Activated naive CD4-positive, alpha-beta T cell treated with anti-CD3 and anti-CD28 coated beads, Interleukin-2, amount 50 U/mL, for 24 hours (primary cell): Measurements from ENCODE around the gene EIF4E3.
A peak's percentile ranks its signal among the peaks of the same experiment; 100 is the strongest.

Source experiments
- H3K27ac Mint-ChIP-seq: one replicate; pipeline ENCODE4 v1.8.0; 2021; ENCODE audit warnings: mild to moderate bottlenecking, mixed read lengths
- H3K27me3 Mint-ChIP-seq: one replicate; pipeline ENCODE4 v1.8.0; 2021; ENCODE audit warnings: mixed read lengths
- H3K36me3 Mint-ChIP-seq: one replicate; pipeline ENCODE4 v1.8.0; 2021; ENCODE audit warnings: mixed read lengths
- H3K4me1 Mint-ChIP-seq: one replicate; pipeline ENCODE4 v1.8.0; 2021; ENCODE audit warnings: mixed read lengths
- H3K4me3 Mint-ChIP-seq: one replicate; pipeline ENCODE4 v1.8.0; 2021; ENCODE audit warnings: mild to moderate bottlenecking, mixed read lengths
- H3K9me3 Mint-ChIP-seq: one replicate; pipeline ENCODE4 v1.8.0; 2021; ENCODE audit warnings: mixed read lengths

EIF4E3 gene

DNA sequence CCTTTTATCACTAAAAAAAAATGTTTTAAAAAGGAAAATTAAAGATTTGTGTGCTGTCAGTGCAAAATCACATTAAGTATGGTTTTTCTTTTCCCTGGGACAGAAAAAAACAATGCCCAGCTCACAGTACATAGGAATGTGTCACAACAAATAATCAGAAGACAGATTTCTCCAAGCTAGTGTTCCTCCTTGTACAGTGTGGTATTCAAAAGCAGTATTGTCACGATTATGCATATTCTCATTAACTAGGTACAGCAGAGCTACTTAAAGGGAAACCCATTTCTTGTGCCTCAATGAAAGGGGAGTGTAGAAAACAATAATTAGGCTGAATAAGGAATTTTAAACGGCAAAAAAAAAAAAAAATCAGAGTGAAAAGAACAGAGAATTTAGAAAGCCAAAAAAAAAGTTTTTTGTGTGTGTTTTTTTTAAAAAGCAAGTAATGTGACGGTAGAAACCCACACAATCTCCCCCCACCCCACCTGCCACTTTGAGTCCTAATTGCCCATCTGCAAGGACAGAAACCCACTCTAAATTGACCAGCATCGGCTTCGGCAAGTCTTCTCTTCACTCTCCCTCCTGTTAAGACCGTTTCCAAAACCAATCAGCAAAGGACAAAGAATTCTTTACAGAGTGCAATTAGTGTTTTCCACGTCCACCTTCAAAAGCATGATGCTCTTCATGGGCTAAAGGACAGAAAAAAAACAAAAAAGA, 41.0 kb downstream of the EIF4E3 start:
- no peaks in the 10 kb centered on the region for H3K9me3 Mint-ChIP-seq
- H3K27me3 Mint-ChIP-seq, result no peaks in the 10 kb centered on the region
- peaks cover 8% of the 10 kb centered on the region for H3K36me3 Mint-ChIP-seq
- no peak overlapping the region for H3K4me3 Mint-ChIP-seq
- no peak overlapping the region for H3K27ac Mint-ChIP-seq
- peaks cover 6% of the 10 kb centered on the region for H3K4me1 Mint-ChIP-seq

DNA sequence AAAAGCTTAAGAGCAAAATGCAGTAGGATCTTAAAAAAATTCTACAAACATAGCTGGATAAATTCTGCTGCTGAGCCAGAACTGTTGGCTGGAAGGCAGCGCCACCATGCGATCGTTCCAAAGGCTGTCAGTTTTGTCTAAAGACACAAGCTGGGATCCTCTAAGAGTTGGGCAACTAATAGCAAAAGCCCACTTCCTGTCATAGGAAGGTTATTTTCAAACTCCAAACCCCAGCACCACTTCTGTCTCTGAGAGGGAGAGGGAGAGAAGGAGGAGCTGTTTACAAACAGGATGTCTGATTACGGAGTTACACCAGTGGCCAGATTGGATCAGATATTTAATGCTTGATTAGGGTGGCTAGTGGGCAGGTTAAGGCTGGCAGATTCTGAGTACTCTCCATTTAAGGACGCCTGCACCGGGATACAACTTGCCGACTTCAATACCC, 44.0 kb downstream of the EIF4E3 start:
- Mint-ChIP-seq H3K9me3 (no peaks in the 10 kb centered on the region), H3K27me3 (no peaks in the 10 kb centered on the region), H3K27ac (peak overlapping the region; percentile 51), H3K4me1 (peaks cover 6% of the 10 kb centered on the region), H3K36me3 (peaks cover 8% of the 10 kb centered on the region), H3K4me3 (no peak overlapping the region)

GRCh38 chr3:71680603-71681002, 44.6 kb downstream of the EIF4E3 start:
- Mint-ChIP-seq H3K27ac (no peak overlapping the region), H3K4me3 (no peak overlapping the region), H3K9me3 (no peaks in the 10 kb centered on the region), H3K4me1 (peaks cover 6% of the 10 kb centered on the region), H3K27me3 (no peaks in the 10 kb centered on the region), H3K36me3 (peaks cover 13% of the 10 kb centered on the region)

GRCh38 chr3:71676931-71677330, 48.3 kb downstream of the EIF4E3 start:
- H3K9me3 Mint-ChIP-seq, result no peaks in the 10 kb centered on the region
- H3K36me3 Mint-ChIP-seq, result peaks cover 16% of the 10 kb centered on the region
- no peaks in the 10 kb centered on the region for H3K27me3 Mint-ChIP-seq
- no peak overlapping the region for H3K4me3 Mint-ChIP-seq
- no peak overlapping the region for H3K27ac Mint-ChIP-seq
- peaks cover 16% of the 10 kb centered on the region for H3K4me1 Mint-ChIP-seq

GRCh38 chr3:71673486-71673885, 51.7 kb downstream of the EIF4E3 start:
- H3K4me3 Mint-ChIP-seq, result no peak overlapping the region
- H3K27ac Mint-ChIP-seq, result no peak overlapping the region
- no peaks in the 10 kb centered on the region for H3K27me3 Mint-ChIP-seq
- peaks cover 20% of the 10 kb centered on the region for H3K36me3 Mint-ChIP-seq
- H3K4me1 Mint-ChIP-seq, result peaks cover 13% of the 10 kb centered on the region
- H3K9me3 Mint-ChIP-seq, result no peaks in the 10 kb centered on the region

GRCh38 chr3:71672807-71673206, 52.4 kb downstream of the EIF4E3 start:
- Mint-ChIP-seq H3K27me3 (no peaks in the 10 kb centered on the region), H3K9me3 (no peaks in the 10 kb centered on the region)

DNA sequence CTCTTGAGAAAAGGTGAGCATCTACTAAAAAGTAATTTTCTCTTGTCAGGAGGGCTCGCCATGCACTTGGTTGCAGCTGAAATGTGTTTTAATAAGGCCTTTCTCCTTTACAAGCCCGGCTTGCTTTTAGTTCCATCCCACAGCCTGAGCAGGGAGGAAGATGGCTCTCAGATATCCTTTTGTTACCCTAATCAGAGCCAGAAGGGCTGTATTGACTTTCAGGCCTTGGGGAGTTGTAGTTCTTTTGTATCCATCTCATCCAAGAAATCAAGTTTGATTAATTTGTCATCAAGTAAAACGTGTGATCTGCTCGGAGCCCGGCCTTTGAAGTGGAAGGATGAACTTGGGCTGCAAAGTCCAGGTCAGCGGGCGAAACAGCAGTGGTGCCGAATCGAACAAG, 52.9 kb downstream of the EIF4E3 start:
- Mint-ChIP-seq H3K36me3 (peaks cover 16% of the 10 kb centered on the region), H3K9me3 (no peaks in the 10 kb centered on the region), H3K27ac (no peak overlapping the region), H3K27me3 (no peaks in the 10 kb centered on the region), H3K4me1 (peaks cover 13% of the 10 kb centered on the region), H3K4me3 (no peak overlapping the region)

More at GRCh38 chr3:71672807-71673206, 52.4 kb downstream of the EIF4E3 start:
- Mint-ChIP-seq H3K27ac (no peak overlapping the region), H3K4me1 (peaks cover 13% of the 10 kb centered on the region), H3K4me3 (no peak overlapping the region), H3K36me3 (peaks cover 17% of the 10 kb centered on the region)

DNA sequence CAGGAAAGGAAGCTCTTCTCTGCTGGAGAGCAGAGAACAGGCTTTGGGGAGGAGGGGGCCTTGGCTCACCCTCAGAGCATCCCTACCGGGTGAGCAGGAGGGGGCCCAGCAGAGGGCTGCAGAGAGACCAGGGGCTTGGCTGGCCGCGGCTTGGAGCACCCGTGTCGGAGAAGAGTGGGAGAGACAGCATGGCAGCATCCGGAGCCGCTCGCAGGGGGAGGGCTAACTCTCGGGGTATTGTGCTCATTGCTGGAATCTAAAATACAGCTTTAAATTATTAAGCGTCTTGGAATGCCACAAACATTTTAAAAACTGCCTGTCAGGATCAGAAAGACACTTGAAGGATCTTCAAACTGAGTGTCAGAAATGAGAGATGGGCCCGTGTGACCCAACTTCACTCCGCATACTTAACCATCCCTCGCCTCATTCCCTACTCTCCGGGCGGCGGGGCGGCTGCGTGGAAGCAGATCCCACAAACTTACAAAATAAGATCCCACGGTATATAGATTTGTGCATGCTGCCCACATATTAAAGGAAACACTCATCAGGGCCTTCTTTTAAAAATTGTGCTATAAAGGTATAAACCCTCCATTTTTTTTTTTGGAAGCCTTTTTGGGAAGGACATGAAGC, 53.9 kb downstream of the EIF4E3 start:
- H3K27ac Mint-ChIP-seq, result no peak overlapping the region
- no peaks in the 10 kb centered on the region for H3K9me3 Mint-ChIP-seq
- no peaks in the 10 kb centered on the region for H3K27me3 Mint-ChIP-seq
- peaks cover 13% of the 10 kb centered on the region for H3K4me1 Mint-ChIP-seq
- H3K4me3 Mint-ChIP-seq, result no peak overlapping the region
- H3K36me3 Mint-ChIP-seq, result peaks cover 20% of the 10 kb centered on the region

DNA sequence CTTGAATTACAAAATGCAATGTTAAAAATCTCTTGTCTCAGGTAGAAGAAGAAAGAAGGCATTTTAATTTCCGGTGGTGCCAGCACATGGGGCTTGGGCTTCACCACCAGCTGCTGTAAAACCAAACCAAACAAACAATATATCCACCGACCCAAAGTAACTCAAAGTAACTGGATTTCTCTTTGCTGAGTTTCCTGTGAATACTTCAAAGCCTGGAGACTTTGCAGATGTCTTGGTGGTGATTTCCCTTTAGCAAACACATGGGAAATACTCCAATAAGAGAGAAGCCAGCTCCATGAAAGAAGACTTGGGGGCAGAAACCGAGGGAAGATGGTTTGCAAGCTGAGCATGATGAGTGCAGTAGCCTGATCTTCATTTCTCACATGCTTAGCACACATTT, 62.6 kb downstream of the EIF4E3 start:
- Mint-ChIP-seq H3K27ac (peak overlapping the region; percentile 76), H3K36me3 (peaks cover 17% of the 10 kb centered on the region), H3K4me1 (peaks cover 25% of the 10 kb centered on the region), H3K9me3 (peaks cover 11% of the 10 kb centered on the region), H3K27me3 (no peaks in the 10 kb centered on the region), H3K4me3 (peak overlapping the region; percentile 30)

DNA sequence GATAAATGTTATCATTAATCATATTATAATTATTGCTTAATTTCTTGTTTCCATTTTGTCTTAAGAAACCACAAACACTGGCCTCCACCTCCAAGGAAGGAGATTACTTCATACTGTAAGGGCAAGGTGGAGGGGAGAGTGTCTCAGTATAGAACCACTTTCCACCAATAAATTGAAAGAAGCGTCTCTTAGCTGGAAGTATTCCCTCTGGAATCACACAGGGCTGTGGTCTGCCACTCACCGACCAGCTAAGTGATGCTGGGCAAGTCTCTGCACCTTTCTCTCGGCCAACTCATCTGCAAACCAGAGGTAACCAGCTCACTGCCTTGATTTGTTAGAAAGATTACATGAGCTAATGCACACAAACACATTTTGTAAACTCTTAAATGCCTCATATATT, 63.1 kb downstream of the EIF4E3 start:
- H3K4me1 Mint-ChIP-seq, result peaks cover 25% of the 10 kb centered on the region
- peaks cover 16% of the 10 kb centered on the region for H3K36me3 Mint-ChIP-seq
- peaks cover 11% of the 10 kb centered on the region for H3K9me3 Mint-ChIP-seq
- H3K27me3 Mint-ChIP-seq, result no peaks in the 10 kb centered on the region
- no peak overlapping the region for H3K27ac Mint-ChIP-seq
- H3K4me3 Mint-ChIP-seq, result peak overlapping the region; percentile 30

- no peaks in the 10 kb centered on the region for H3K9me3 Mint-ChIP-seq
- H3K4me3 Mint-ChIP-seq, result no peak overlapping the region
- H3K27me3 Mint-ChIP-seq, result no peaks in the 10 kb centered on the region
- peaks cover 1% of the 10 kb centered on the region for H3K36me3 Mint-ChIP-seq
- H3K27ac Mint-ChIP-seq, result no peak overlapping the region
- H3K4me1 Mint-ChIP-seq, result peaks cover 25% of the 10 kb centered on the region
Observed at GRCh38 chr3:71659864-71660591, 65.2 kb downstream of the EIF4E3 start.

DNA sequence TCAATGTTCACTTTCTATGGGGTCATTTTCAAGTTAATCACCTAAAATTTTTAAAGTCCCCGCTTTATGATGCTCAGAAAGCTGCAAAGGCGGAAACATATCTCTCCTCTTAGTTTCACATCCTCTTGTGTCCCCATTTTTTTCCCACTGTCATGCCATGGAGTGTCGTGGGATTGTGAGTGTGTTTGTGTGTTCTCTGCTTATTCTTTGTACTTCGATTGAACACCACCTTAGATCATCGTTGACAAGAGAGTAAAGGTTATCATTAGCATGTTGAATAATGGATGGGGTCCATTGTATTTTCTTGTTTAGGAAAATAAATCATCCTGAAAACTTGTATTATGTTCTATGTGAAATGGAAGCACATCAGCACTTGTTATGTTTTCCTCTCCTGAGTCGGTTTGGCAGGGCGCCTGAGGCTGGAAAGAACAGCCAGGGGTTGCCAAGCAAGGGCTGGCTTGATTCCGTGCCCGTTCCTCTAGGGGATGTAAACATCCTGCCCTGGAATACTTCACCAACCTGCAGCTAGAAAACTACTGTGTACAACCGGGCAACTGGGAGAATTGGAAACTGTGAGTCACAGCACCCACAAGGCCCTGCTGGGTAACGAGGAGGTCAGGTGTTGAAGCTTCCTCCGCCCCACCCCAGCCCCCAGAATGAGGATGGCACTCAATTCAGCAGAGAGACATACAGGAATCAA, 67.2 kb downstream of the EIF4E3 start:
- Mint-ChIP-seq H3K4me1 (peaks cover 27% of the 10 kb centered on the region), H3K27ac (no peak overlapping the region), H3K9me3 (no peaks in the 10 kb centered on the region), H3K27me3 (no peaks in the 10 kb centered on the region), H3K4me3 (no peak overlapping the region), H3K36me3 (no peaks in the 10 kb centered on the region)

DNA sequence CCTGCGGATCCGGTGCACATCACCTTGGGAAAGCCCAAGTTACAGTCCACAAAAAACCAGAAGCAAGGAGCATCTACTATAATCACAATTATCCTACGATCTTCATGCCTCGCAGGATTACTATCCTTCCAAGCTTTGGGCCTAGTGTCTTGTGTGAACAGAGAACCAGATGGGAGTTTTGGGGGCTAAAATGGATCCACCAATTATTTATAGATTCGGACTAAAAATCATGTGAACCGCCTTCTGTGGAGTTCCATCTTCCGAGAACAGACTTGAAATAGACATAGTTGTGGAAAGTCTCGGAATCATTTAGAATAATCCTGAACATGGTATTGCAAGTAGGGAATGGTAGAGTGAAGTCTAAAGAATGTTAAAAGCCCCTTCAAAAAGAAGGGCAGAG, 70.1 kb downstream of the EIF4E3 start:
- Mint-ChIP-seq H3K27me3 (no peaks in the 10 kb centered on the region), H3K4me3 (no peak overlapping the region), H3K4me1 (peaks cover 16% of the 10 kb centered on the region), H3K27ac (no peak overlapping the region), H3K36me3 (no peaks in the 10 kb centered on the region), H3K9me3 (no peaks in the 10 kb centered on the region)

GRCh38 chr3:71653414-71653807, 71.8 kb downstream of the EIF4E3 start:
- Mint-ChIP-seq H3K27me3 (no peaks in the 10 kb centered on the region), H3K4me1 (peaks cover 6% of the 10 kb centered on the region), H3K4me3 (no peak overlapping the region), H3K36me3 (no peaks in the 10 kb centered on the region), H3K9me3 (no peaks in the 10 kb centered on the region), H3K27ac (no peak overlapping the region)

DNA sequence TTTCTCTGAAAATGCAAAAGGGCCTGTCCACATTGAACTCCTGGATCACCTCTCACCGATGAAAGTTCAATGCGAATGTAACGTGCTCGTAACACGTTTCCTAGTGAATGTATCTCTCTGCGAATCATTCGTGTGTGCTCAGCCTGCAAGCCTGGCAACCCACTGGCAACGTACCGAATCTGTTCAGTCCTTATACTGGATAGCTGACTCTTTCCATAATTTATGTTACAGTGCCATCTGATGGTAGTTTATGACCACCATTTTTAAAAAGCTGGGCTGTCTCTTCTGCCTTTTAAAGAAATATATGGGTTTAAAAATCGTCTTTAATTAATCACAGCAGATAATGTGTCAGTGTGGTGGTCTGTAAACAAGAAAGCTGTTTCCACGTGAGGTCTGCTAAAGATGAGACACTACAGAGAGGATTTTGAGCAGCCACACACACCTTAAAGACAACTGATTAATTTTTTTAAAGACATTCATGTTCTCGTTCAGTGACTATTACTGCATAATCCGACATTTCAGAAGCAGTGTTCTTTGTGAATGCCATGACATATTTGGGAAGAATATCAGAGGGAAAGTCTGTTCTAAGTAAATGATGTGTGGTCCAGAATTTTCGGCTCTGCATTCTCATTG, 72.3 kb downstream of the EIF4E3 start:
- Mint-ChIP-seq H3K27me3 (no peaks in the 10 kb centered on the region), H3K4me1 (peaks cover 6% of the 10 kb centered on the region), H3K27ac (no peak overlapping the region), H3K9me3 (no peaks in the 10 kb centered on the region), H3K36me3 (no peaks in the 10 kb centered on the region), H3K4me3 (no peak overlapping the region)
